SIG-M5 treated with dmso at 0.1 percent for 504 hours (cell line): Measurements from ENCODE around the gene MAPKBP1.

Experiments
- DNase-seq: peaks from one replicate; lab custom pipeline; 2025; ENCODE audit not compliant: unreplicated experiment; lab: John Stamatoyannopoulos, UW

The MAPKBP1 gene

GRCh38 chr15:41865490-41866055 lies 91.3 kb downstream of the MAPKBP1 start:
- DNase-seq, result no peak

DNA sequence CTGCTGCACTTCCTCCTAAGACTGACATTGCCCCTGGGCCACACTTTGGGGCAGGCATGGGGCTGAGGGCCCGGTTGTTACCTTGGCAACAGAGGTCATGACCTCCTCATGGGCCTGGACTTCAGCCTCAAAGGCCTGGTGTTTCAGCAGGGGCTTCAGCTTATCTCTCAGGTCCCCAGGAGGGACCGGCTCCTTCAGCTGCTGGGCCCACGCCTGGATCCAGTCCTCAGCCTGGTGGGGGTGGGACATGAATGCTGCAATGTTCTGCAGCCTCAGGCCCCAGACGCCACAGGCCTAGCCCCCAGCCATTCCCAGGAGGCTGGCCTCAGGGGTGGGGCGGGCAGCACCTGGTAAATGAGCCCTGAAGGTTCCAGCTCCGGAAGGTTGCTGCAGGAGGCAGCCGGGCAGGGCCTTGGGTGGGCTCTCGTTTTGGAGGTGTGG lies 92.0 kb downstream of the MAPKBP1 start:
- DNase-seq, result no peak

GRCh38 chr15:41866872-41867579 lies 92.7 kb downstream of the MAPKBP1 start:
- no peak for DNase-seq

DNA sequence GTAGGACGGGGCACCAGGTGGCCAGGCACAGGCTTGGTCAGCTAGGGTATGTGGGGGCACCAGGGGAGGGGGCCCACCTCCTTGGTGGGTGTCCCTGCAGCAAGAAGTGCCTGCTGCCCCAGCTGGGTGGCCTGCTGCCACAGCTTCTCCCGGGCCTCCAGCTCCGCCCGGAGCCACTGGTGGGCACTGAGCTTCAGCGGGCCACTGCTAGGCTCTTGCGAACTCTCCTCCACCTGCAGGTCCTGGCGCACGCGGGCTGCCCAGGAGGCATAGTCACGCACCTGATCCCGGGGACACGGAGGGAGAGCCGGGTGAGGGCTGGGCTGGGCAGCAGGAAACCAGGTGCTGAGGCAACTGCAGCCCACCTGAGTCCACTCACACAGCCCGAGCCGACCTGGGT lies 94.0 kb downstream of the MAPKBP1 start:
- DNase-seq, result no peak

DNA sequence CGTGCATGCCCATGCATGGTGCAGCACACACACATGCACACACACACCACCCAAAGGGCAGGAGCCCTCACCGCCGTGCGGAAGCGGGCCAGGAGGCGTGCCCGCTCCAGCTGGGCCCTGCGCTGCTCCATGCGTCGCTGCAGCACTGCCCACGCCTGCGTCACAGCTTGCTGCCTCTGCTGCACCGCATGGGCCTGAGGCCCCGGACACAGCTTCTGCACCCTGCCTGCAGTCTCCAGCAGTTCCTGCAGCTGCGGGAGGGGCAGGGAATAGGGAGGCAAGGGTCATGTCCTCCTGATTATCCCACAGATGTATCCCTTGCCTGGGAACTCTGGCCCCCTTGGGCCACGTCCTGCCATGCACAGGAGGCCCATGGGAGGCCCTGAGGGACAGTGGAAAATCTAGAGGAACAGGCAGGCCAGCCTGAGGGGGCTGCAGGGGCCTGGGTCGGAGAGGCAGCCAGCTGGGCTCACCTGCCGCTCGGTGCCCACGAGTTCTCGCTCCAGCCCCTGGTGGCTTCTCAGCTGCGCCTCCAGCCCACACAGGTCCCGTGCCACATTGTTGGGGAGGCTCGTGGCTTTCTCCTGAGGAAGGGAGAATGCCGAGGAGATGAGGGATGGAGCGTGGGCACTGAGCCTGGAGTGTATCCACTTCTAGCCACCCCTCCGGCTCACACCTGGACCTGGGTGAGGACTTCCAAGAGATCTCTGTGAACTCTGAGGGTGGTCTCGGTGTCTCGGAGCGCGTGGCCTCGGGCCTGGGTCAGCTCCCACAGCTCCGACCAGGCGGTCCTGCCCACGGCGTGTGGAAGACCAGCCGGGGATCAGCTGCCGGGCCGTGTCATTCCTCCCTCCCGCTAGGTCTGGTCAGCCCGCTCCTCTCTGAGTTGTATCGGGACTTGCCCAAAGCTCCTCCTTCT lies 95.7 kb downstream of the MAPKBP1 start:
- DNase-seq, result no peak

DNA sequence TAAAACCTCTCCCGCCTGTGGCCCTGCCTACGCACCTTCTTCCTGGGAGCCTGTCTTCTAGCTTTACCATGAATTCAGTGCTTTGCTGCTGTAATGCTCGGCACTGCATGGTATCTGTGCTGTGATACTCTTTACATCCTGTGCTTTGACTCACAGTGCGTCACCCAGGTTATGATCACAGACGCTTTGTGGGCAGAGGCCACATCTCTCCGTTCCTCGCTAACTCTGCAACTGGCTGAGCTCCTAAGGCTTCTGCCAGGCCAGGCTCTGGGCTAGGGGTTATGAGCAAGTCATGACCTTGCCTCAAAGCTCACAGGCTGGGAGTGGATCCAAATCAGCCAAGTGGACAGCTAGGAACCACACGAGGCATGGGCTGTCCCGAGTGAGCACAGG lies 96.4 kb downstream of the MAPKBP1 start:
- DNase-seq, result no peak

- no peak for DNase-seq
Measured at GRCh38 chr15:41871175-41871905, 97.1 kb downstream of the MAPKBP1 start.

DNA sequence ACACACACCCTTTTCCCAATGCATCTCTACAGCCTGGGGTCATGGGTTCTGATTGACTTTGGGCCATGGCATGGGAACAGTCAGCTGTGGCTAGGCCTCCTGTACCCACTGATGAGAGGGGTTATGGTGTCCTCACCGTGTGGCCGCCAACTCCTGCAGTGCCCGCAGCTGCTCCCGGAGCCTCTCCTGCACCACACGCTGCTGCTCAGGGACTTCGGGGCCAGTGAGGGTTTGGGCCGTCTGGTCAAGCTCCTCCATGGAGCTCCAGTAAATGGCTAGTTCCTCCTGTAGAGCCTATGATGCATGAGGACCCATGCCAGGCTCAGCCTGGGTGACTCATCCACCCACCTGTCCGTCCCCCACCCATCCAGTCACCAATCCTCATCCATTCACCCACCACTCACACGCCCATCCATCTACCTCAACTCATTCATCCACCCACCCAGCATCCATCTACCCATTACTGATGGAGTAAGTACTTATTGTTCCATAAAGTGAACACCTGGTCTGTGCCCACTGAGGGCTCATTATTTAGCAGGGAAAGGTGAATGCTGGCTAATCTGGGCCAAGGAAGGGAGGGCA lies 98.0 kb downstream of the MAPKBP1 start:
- no peak for DNase-seq

DNA sequence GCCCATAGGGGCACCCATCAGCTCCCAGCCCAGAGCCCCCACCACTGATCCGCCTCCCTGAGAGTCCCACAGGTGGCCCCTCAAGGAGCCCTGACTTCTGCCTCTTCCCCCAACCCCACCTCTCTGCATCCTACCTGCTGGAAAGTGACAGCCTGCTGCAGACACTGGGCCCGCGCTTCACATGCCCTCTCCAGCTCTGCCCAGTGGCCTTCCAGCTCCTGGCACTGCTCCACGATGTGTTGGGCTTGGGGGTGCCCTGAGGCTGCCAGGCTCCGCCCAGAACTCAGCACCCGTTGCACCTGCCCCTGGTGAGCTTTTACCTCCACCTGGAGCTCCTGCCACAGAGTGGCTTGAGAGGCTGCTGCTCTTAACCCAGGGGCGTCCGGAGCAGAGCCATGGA lies 99.4 kb downstream of the MAPKBP1 start:
- DNase-seq, result no peak

DNA sequence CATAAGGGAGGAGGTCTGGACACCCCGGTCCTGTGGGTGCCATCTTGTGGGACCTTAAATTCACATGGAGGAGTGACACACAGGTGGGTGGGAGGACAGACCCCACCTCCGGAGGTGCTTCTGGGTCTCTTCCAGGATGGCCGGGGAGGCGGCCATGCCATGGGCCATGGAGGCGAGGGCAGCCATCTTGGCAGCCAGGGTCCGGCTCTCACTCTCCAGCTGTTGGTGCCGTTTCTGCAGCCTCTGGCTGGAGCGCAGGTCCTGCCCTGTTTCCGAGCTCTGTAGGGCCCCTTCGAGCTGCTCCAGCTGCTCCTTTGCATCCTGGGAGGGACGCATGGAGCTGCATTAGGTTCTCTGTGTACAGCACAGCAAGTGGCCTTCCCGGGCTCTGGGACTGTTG lies 100.5 kb downstream of the MAPKBP1 start:
- DNase-seq, result no peak

DNA sequence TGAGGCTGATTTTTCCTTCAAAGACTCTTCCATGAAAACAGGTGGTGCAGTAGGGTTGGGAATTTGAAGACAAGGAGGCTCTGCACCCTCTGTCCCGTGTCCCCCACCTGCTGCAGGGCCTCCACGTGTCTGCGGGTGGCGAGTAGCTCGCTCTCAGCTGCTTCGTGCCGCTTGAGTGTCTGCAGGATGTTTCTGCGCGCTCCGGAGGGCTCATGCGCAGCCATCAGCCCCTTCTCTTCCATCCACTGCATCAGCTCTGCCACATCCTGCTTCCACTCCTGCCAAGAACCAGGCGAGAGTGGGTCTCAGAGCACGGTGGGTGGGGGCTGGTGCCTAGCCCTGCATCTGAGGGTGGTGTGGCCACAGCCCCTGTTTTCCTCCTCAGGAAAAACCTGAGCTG lies 101.7 kb downstream of the MAPKBP1 start:
- no peak for DNase-seq

DNA sequence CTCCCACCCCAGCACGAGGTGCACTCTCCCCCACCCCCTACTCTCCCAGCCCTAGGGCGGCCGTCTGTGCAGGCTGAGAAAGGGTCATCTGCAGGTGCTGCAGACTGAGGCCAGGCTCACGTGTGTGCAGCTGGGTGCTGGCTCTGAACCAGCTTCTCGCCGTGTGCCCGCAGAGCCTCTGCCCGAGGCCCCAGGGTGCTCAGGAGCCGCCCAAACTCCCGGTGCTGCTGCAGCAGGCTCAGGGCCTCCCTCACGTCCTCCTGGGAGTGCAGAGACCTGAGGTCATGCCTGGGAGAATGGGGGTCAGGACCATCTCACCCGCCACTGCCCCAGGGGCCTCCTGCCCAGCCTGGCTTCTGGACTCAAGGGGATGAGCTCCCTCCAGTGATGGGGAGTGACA lies 102.4 kb downstream of the MAPKBP1 start:
- DNase-seq, result no peak
